Heart right ventricle (tissue), 16 donors: ENCODE results near the gene PPIL6. TPM values are rescaled to one million over a fixed set of nuclear protein-coding genes. Genes with fewer than 3 reads are reported as not detected.

ENCODE experiments used
- ATAC-seq, 8 donors: fragments of 200-7000 bp; cut with Tn5 transposase; one replicate each; pipeline ENCODE4 v1.9.1; 2020; ENCODE audit warnings: mild to moderate bottlenecking in 8 of 8, moderate library complexity in 8 of 8, moderate number of reproducible peaks in 1 of 8
- DNase-seq, 2 donors: peaks; one replicate each; pipeline ENCODE4 v3.0.0-alpha.2; 2020
- H3K27ac ChIP-seq, 10 donors: fragments of 200-600 bp; sonication (generic) in 2 of 10; one replicate each; pipeline versions ENCODE4 v1.5.0 to v1.8.0; 2020 to 2022; ENCODE audit warnings: mild to moderate bottlenecking in 3 of 10
- H3K27me3 ChIP-seq, 7 donors: fragments of 200-600 bp; one replicate each; pipeline ENCODE4 v1.8.0; 2021 to 2022; ENCODE audit warnings: mild to moderate bottlenecking in 2 of 7
- H3K36me3 ChIP-seq, 9 donors: fragments of 200-600 bp; sonication (generic) in 1 of 9; one replicate each; pipeline versions ENCODE4 v1.5.0 to v1.8.0; 2020 to 2022; ENCODE audit warnings: mild to moderate bottlenecking in 2 of 9
- H3K4me1 ChIP-seq, 9 donors: fragments of 200-600 bp; sonication (generic) in 1 of 9; one replicate each; pipeline versions ENCODE4 v1.5.0 to v1.8.0; 2020 to 2022; ENCODE audit warnings: mild to moderate bottlenecking in 4 of 9
- H3K4me3 ChIP-seq, 10 donors: fragments of 200-600 bp; sonication (generic) in 2 of 10; one replicate each; pipeline versions ENCODE4 v1.5.0 to v1.8.0; 2020 to 2022; ENCODE audit warnings: mild to moderate bottlenecking in 7 of 10, moderate library complexity in 2 of 10
- H3K9me3 ChIP-seq, 11 donors: fragments of 200-600 bp in 10 of 11; sonication (generic) in 2 of 11; one replicate each; pipeline versions ENCODE4 v1.5.0 to v1.8.0; 2013 to 2022; ENCODE audit warnings: mild to moderate bottlenecking in 2 of 11, control low read depth in 1 of 11, moderate library complexity in 1 of 11
- WGBS, 2 donors: extraction: QIAGEN DNeasy Blood & Tissue Kit; methylation state at CpG; one replicate each; pipeline ENCODE4 v1.1.7; 2013; ENCODE audit warnings: inconsistent platforms in 1 of 2; 5-methylcytosine and 5-hydroxymethylcytosine counted together
- intact Hi-C, 10 donors: fragments of 100-400 bp; cut with DNase I; formaldehyde crosslinking; loops; one replicate each; pipeline versions ENCODE4 v1.11.1 to v1.14.2; 2022
- polyA plus RNA-seq, 2 donors: library from polyadenylated mRNA; stranded (reverse); fragments of 200-250 nt; gene quantifications; one replicate each; pipeline ENCODE4 v1.2.3, GENCODE V29; 2013
- total RNA-seq, 10 donors: library from RNA; stranded (reverse); fragmentation: NEBNext Ultra II Directional in 3 of 10; extraction: Animal tissue kit (Norgen Biotek cat#: 25700) in 3 of 10; gene quantifications; one replicate each; pipeline versions ENCODE4 v1.2.1 to v1.2.4, GENCODE V29; 2021 to 2023
- TF ChIP-seq, protein P1 (sequence below), 9 donors: fragments of 200-600 bp; sonication (generic) in 2 of 9; IDR thresholded peaks; one replicate each; pipeline versions ENCODE4 v1.5.0 to v1.8.0; 2021 to 2022; ENCODE audit warnings: antibody characterized with exemption in 9 of 9, mild to moderate bottlenecking in 5 of 9, moderate library complexity in 1 of 9
- donor health status: Arrhythmogenic right ventricular cardiomyopathy.
- donor health status: ischemic (EF 13 %, LVEDD 7.1; RV severe dilation, severe dysfunction).
- donor health status: healthy with polysubstance abuse.
- donor health status: DM: no; HTN: yes; CAD: no.
- donor health status: DM: no; HTN: no; CAD: no.
- donor health status: ischemic (EF 25% LVEDD 6.9; RV normal size, moderate dysfunction).
- donor health status: ischemic (EF 25% LVEDD 5.7; RV mildly dilated, moderate dysfunction).
- donor health status: healthy.
- donor health status: DM: yes; HTN: yes; CAD: no.
- donor health status: Ischemic cardiomyopathy.
- donor health status: ischemic (EF 35%, LVEDD 5.7; RV mildly dilated, moderate dysfunction).
- donor health status: nonischemic (EF 11% LVEDD 7.7; RV severe dilation, severe dysfunction).
- donor health status: DM: yes; HTN: yes; CAD: no.
- donor health status: PGD.
- donor health status: ischemic (EF 29% LVEDD 5.4; RV normal size, mild dysfunction).
- donor health status: nonischemic (EF 23%, LVEDD 6.1; RV moderate dilation, normal function).

Gene PPIL6
- total and polyA plus RNA-seq, 12 donors = 0.44 to 5.2 (median 2.6) TPM

DNA sequence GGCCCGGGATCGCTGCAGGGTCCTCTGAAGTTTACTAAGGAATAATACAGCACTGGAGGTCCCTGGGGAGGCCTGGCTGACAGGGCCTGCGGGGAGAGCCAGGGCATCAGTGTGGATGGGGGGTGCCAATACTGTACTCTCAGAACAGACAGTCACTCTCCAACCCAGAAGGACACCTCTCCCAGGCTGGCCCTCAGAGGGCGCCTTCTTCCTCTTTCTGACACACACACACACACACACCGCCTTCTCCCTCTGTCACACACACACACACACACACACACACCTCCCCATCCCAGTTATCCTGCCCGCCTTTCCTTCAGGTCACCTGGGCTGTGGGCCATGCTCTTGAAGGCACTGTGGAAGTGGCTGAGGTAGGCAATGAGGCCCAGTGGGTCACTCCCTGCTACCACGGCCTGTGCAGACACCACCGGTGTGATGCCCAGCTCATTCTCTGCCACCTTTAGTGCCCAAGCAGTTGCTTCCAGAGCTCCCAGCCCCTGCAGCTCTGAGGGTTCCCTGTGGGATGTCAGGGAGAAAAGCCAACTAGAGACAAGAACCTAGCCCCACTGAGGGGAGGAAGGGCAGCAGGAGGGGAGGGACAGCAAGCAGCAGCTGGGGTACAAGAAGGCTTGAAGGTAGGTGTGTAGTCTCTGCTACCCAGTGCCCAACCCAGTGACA lies 7.6 kb upstream of the PPIL6 start:
- no peak for DNase-seq
- H3K36me3 ChIP-seq = peaks cover 0 to 79% (median 0%) of the 10 kb centered on the region in 9 donors

DNA sequence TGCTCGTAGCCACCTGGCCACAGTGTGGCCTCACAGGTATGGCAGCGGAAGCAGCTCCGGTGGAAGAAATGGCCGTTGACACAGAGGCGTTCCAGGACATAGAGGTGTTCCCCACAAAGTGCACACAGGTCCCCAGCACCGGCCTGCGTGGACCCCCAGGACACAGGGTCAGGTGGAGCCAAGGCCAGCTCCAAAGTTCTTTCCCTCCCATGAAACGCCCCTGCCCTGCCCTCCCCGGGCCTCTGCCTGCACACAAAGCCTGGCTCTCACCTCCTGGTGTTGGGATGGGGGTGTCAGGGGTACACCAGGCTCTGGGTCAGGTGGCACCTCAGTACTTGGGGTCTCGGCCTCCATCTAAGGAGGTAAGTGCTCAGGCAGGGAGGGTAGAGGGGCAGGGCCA lies 6.7 kb upstream of the PPIL6 start:
- ATAC-seq (no peak), DNase-seq (no peak)
- H3K4me1 ChIP-seq = peaks cover 0 to 11% (median under 1%) of the 10 kb centered on the region in 9 donors
- no peaks in the 10 kb centered on the region for H3K9me3 ChIP-seq
- no peak overlapping the region for H3K27ac ChIP-seq
- intact Hi-C loops = no loop called here
- TF ChIP-seq, protein P1, sequence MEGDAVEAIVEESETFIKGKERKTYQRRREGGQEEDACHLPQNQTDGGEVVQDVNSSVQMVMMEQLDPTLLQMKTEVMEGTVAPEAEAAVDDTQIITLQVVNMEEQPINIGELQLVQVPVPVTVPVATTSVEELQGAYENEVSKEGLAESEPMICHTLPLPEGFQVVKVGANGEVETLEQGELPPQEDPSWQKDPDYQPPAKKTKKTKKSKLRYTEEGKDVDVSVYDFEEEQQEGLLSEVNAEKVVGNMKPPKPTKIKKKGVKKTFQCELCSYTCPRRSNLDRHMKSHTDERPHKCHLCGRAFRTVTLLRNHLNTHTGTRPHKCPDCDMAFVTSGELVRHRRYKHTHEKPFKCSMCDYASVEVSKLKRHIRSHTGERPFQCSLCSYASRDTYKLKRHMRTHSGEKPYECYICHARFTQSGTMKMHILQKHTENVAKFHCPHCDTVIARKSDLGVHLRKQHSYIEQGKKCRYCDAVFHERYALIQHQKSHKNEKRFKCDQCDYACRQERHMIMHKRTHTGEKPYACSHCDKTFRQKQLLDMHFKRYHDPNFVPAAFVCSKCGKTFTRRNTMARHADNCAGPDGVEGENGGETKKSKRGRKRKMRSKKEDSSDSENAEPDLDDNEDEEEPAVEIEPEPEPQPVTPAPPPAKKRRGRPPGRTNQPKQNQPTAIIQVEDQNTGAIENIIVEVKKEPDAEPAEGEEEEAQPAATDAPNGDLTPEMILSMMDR (IDR thresholded peaks at IDR 0.05) = no peak
- no peak overlapping the region for H3K4me3 ChIP-seq
- 91 to 95% methylated on average over 10 of the region's 10 CpGs for WGBS, 2 donors
- no peaks in the 10 kb centered on the region for H3K27me3 ChIP-seq
- H3K36me3 ChIP-seq = peaks cover 0 to 76% (median 0%) of the 10 kb centered on the region in 9 donors

More for the DNA sequence above, 7.6 kb upstream of the PPIL6 start:
- ATAC-seq = no peak
- intact Hi-C loops = no loop called here
- H3K9me3 ChIP-seq = no peaks in the 10 kb centered on the region
- no peak overlapping the region for H3K4me3 ChIP-seq
- H3K4me1 ChIP-seq = peaks cover 0 to 7% (median 0%) of the 10 kb centered on the region in 9 donors
- 88 to 92% methylated on average over 8 of the region's 8 CpGs for WGBS, 2 donors
- H3K27me3 ChIP-seq = no peaks in the 10 kb centered on the region
- H3K27ac ChIP-seq = no peak overlapping the region
- TF ChIP-seq, protein P1 (IDR thresholded peaks at IDR 0.05) = no peak

DNA sequence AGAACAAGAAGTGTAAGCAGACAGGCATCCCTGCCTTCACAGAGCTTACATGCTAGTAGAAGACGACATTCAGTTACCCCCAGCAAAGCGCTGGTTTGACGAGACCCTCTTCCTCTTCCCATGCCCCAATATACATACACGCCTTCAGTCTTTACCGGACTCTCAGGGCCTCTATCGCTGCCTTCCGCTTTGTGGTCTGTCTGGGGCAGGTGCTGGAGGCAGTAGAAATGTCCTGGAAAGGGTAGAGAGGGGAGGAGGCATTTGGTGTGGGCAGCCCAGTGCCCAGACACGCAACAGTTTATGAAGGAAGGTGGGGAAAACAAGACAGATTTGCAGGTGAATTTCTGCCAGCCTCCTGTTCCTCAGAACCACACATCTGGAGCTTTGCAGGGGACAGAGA lies 6.1 kb upstream of the PPIL6 start:
- intact Hi-C loops = no loop called here
- no peak for ATAC-seq

DNA sequence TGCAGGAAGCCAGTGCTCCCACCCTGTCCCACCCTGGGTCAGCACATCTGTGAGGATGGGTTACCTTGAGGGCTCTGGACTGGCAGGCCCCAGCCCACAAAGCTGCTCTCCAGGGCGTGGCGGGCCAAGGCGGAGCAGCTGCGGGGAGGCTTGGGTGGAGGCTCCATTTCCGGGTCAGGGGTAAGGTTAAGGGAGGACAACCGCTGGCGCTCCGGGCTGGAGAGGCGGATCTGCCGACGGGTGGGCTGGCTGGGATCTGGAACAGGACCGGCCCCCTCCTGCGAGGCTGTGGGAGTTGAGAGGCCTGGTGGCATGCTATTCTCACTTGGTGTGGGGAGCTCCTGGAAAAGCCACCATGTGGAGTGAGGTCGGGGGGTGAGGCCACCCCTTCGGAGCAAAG lies 5.6 kb upstream of the PPIL6 start:
- Histone ChIP-seq H3K36me3 (peaks cover 0 to 67% (median 0%) of the 10 kb centered on the region in 9 donors), H3K4me3 (no peak overlapping the region), H3K4me1 (peaks cover 9 to 19% (median 10%) of the 10 kb centered on the region in 9 donors), H3K27ac (no peak overlapping the region), H3K27me3 (no peaks in the 10 kb centered on the region), H3K9me3 (no peaks in the 10 kb centered on the region)
- DNase-seq = no peak
- ATAC-seq = no peak
- intact Hi-C loops = no loop called here
- TF ChIP-seq, protein P1 (IDR thresholded peaks at IDR 0.05) = no peak
- 85 to 88% methylated on average over 15 of the region's 15 CpGs for WGBS, 2 donors

More for the DNA sequence above, 6.1 kb upstream of the PPIL6 start:
- Histone ChIP-seq H3K27ac (no peak overlapping the region), H3K27me3 (no peaks in the 10 kb centered on the region), H3K4me1 (peaks cover 5 to 16% (median 6%) of the 10 kb centered on the region in 9 donors), H3K36me3 (peaks cover 0 to 70% (median 0%) of the 10 kb centered on the region in 9 donors), H3K4me3 (no peak overlapping the region), H3K9me3 (no peaks in the 10 kb centered on the region)
- TF ChIP-seq, protein P1 (IDR thresholded peaks at IDR 0.05) = no peak
- WGBS, 2 donors = 89 to 98% methylated on average over 8 of the region's 8 CpGs
- no peak for DNase-seq
